Measurements from ENCODE around the gene PGRMC1.
"Not testable (repeated sequence)": the region's sequence is repeated elsewhere in the genome, so short reads cannot be mapped to it uniquely, and the experiment has no call there.

Gene PGRMC1

DNA sequence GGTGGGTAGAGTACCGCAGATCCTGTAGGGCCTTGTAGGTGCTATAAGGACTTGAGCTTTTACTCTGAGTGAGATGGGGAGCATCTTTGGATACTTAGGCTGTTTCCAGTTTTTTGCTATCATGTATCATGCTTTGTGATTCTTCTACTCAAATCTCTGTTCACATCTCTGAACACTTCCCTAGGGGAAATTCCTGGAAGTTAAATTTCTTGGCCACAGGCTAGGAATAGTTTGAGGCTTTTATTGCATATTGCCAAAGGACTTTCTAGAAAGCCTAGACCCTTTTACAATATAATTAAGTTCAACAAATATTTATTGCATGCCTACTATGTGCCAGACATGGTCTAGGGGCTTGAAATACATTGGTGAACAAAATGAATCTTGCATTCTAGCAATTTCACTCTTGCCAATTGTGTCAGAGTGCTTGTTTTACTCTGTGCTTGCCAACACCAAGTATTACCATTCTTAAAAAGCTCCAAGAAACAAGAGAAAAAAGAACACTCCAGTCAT is 4.1 kb upstream of the PGRMC1 start:
- DNase-seq (ENCODE audit: low spot score) (no peak), FAIRE-seq (no peak)

DNA sequence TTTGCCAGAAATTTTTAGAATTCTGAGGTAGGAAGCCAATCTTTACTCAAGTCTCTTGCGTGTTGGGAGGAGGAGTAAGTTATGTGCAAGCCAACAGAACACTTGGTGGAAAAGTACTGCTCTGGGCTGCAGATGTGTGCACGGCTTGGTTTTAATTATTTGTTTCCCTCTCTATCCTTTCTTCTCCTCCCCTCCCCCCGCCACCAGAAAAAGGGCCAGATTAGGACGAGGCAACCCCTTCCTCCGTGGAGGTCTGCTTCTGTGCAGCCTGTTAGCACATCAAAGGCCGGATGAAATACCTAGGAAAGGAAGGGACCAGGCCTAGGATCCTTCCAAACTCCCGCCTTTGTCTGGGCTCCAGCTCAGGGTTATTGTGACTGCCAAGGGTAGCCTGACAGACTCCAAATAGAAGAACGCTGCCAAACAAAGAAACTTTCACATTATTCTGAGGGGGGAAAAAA is 1.0 kb upstream of the PGRMC1 start:
- FAIRE-seq (no peak), DNase-seq (ENCODE audit: low spot score) (no peak)

- no peak for FAIRE-seq
- no peak for DNase-seq (ENCODE audit: low spot score)
These were observed 807 bp downstream of the PGRMC1 start for GRCh38 chrX:119236623-119237561.

- no peak for DNase-seq (ENCODE audit: low spot score)
- no peak for FAIRE-seq
These were observed 1.5 kb downstream of the PGRMC1 start for GRCh38 chrX:119237562-119237942.

GRCh38 chrX:119238557-119238956 is 2.5 kb downstream of the PGRMC1 start:
- no peak for FAIRE-seq
- DNase-seq (ENCODE audit: low spot score), result no peak

DNA sequence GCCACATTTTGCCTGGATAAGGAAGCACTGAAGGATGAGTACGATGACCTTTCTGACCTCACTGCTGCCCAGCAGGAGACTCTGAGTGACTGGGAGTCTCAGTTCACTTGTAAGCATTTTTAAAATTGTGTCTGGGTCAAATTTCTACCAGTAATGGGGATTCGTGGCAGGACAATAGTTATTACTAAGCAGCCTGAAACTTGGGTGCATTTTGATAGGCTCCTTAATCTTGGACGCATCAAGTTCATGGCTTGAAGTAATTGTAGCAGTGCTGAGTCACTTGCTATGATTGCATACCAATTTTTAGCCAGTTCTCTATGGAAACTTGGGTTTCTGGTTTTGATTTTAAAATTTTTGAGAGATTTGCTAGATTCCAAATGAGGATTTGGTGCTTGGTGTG is 4.3 kb downstream of the PGRMC1 start:
- FAIRE-seq (no peak), DNase-seq (ENCODE audit: low spot score) (no peak)

DNA sequence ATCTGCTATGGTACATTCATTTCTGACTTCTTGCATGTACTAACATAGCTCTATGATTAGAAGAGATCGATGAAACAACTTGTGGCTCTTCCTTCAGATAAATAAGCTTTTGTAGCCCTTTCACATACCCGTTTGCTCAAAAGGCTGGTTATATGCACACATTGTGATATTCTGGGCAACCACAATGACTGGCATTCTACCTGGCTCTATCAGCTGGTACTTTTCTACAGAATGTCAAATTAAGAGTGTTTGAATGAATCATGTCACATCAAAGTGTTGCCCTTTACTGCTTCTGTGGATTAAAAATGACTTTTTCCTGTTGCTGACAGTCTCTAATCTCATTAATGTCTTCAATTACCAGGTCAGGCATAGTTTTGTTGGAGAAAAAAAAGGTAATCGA is 11.6 kb downstream of the PGRMC1 start:
- FAIRE-seq, result no peak
- no peak for DNase-seq (ENCODE audit: low spot score)

DNA sequence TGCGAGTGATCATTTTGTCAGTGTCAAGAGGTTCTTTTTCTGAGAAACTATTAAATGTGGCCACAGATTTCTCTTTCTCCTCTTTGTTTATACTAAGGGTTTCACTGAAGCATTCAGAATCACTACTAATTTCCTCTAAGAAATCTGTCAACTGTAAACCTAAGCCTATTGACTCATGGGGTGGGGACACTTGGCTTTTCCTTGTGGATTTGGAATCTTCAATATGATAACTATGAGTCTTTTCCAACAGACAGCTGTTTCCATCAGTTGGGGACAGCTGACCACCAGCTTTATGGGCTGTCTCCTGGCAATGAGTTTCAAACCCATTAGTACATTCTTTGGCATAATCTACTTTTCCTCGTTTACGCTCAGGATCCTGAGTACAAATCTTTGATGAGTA is 13.8 kb downstream of the PGRMC1 start:
- no peak for FAIRE-seq
- no peak for DNase-seq (ENCODE audit: low spot score)

DNA sequence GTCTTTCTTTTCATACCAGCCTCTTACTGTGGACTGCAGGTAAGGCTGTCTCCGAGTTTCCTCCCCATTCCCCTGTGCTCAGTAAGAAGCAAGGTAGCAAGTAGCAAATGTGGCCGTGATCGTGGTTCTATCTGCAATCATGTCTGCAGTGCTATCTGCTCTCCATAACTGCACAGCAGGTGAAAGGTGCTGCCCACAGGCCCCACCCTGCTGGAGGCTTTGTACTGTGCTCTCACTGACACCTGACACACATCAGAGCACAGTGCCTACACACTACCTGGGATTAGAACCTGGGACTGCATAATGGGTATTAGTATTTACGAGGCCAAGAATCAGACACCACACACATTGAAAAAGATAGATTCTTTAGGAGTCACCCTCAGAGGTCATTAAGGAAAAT is 15.3 kb downstream of the PGRMC1 start:
- FAIRE-seq (no peak), DNase-seq (ENCODE audit: low spot score) (no peak)

DNA sequence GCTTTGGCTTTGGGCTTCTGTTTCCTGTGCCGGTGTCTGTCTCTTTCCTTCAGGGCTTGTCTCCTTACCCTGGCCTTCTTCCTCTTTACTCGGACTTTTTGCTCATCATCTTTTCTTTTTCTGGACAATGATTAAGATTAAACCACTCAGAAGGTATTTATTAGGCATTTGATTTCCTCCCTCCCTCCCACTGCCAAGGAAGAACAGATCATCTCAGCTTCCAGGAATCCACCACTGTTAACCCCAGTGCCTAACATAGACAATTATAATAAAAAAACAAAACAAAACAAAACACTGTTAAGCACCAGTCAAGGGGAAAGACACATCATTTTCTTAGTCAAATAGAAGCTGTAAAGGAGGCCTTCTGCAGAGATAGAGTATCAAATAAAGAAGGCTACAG is 16.6 kb downstream of the PGRMC1 start:
- DNase-seq (ENCODE audit: low spot score), result no peak
- no peak for FAIRE-seq

DNA sequence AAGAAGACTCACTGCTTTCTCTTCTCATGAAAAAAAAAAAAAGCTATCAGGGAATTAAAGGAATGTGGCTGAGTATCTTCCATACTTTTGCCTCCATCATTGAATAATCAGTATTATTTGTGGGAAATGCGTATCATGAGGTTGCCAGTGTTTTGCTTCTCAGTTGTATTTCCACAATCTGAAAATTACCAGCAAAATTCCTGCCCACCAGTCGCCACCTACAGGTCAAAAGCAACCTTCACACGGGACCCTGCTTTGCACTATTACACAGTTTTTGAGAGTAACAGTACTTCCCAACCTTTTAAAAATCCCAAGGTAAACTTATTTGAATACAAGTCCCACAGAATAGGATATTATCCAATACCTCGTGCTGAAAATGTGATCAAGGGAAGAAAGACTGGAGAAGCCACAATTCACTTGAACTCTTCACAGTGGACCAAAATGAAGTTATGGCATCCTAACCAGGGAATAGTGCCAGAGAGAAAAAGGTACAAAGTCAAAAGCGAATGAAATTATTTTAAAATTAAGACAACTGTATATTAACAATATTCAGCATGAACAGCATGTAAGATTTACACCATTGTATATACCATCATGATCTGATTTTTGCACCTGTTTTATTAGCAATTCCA is 30.4 kb downstream of the PGRMC1 start:
- DNase-seq (ENCODE audit: low spot score) (peak; percentile 7), FAIRE-seq (no peak)

DNA sequence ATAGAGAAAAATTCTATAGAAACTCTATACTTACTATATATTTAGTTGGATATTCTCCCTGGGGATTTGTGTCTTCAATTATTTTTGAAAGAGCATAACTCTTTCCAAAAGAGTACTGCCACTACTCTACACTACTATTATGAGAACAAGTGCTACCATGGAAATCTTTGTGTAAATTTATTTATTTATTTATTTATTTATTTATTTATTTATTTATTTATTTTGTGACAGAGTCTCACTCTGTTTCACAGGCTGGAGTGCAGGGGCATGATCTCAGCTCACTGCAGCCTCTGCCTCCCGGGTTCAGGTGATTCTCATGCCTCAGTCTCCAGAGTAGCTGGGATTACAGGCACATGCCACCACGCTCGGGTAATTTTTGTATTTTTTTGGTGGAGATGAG is 31.0 kb downstream of the PGRMC1 start:
- not testable (repeated sequence) for DNase-seq (ENCODE audit: low spot score); FAIRE-seq

GRCh38 chrX:119272882-119273419 is 36.9 kb downstream of the PGRMC1 start:
- FAIRE-seq, result no peak
- no peak for DNase-seq (ENCODE audit: low spot score)

GRCh38 chrX:119273420-119274192 is 37.5 kb downstream of the PGRMC1 start:
- DNase-seq (ENCODE audit: low spot score) (no peak), FAIRE-seq (no peak)

GRCh38 chrX:119282347-119282746 is 46.3 kb downstream of the PGRMC1 start:
- not testable (repeated sequence) for FAIRE-seq; DNase-seq (ENCODE audit: low spot score)

DNA sequence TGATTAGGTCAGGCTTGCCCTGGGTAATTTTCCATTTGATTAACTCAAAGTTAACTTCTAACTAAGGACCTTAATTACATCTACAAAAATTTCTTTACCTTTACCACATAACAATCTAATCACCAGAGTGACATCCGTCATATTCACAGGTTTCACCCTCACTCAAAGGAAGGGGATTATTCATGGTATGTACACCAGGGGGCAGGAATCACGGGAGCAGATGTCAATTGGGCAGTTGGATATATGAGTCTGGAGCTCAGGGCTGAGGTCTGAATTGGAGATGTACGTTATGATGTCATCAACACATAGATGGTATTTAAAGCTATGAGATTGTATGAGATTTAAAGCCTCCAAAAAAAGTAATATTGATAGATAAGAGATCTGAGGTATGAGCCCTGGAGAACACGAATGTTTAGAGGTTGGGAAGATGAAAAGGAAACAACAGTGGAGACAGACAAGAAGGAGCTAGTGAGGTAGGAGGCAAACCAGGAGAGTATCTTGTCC is 52.9 kb downstream of the PGRMC1 start:
- DNase-seq (ENCODE audit: low spot score) (no peak), FAIRE-seq (no peak)

DNA sequence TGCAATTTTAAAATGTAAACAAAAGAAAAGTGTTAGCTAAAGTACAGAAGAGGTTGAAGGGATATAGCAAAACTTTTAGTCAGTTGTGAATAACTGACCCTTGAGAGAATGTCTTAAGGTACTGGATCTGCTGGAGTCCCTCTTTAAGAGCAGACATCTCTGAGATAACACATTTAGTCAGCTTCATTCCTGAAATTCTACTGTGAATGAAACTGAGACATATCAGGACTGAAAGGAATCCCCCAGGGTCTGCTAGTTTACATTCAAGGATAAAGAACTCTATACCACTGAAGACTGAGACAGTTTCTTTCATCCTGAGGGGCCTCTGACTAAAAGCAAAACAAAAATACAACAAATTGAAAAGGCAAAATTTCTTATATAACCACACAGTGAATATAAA is 54.4 kb downstream of the PGRMC1 start:
- DNase-seq (ENCODE audit: low spot score) (no peak), FAIRE-seq (no peak)

DNA sequence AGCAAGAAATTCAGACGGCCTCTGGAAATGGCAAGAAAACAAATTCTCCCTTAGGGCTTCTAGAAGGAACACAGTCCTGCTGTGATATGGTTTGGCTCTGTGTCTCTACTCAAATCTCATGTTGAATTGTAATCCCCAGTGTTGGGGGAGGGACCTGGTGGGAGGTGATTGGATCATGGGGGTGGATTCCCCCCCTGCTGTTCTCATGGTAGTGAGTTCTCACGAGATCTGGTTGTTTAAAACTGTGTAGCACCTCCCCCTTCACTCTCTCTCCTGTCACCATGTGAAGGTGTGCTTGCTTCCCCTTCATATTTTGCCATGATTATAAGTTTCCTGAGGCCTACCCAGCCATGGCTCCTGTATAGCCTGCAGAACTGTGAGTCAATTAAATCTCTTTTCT is 55.2 kb downstream of the PGRMC1 start:
- DNase-seq (ENCODE audit: low spot score); FAIRE-seq: not testable (repeated sequence)

DNA sequence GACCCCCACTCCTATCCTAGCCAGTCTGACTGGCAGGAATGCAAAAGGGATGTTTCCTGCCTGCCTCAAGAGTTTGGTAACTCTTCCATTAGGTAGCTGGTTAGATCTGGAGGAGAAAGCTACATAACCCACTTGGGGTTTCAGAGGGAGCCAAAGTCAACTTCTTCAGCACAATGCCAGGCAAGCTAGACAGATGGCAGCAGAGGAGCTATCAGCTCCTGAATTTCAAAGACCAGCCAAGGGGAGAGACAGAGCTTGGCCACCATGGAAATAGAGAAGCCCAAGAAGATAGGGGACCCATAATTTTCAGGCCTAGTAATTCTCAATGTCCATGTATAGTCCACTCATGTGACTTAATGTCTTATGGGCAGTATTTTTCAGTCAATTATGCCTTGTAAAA is 56.4 kb downstream of the PGRMC1 start:
- no peak for DNase-seq (ENCODE audit: low spot score)
- no peak for FAIRE-seq

Data from urothelium cell line (cell line).